Stimulated activated CD8-positive, alpha-beta memory T cell treated with anti-CD3 and anti-CD28 coated beads, Interleukin-12 subunit alpha, Interleukin-12 subunit beta, amount 100 ng/mL, for 24 hours (primary cell): ENCODE measurements around the gene C15orf62.

Source experiments
- DNase-seq: peaks from one replicate; pipeline ENCODE4 v3.0.0-alpha.2; 2020; ENCODE audit errors: extremely low read depth

C15orf62 gene

GRCh38 chr15:40755812-40756208 is 14.0 kb upstream of the C15orf62 start:
- DNase-seq = no peak

GRCh38 chr15:40756938-40757337 is 12.8 kb upstream of the C15orf62 start:
- DNase-seq = no peak

- no peak for DNase-seq
Observed at GRCh38 chr15:40759961-40760360, 9.8 kb upstream of the C15orf62 start.

- no peak for DNase-seq
Observed at GRCh38 chr15:40762919-40763800, 6.6 kb upstream of the C15orf62 start.

- DNase-seq = no peak
Observed at GRCh38 chr15:40763801-40764628, 5.8 kb upstream of the C15orf62 start, which contains the start of gene GCHFR. Gene GCHFR, plus strand, starts transcription at chr15:40764068. Its CDS starts 113 bp downstream, at chr15:40764181.

- DNase-seq = no peak
Observed at GRCh38 chr15:40764629-40765103, 5.1 kb upstream of the C15orf62 start.

- no peak for DNase-seq
Observed at GRCh38 chr15:40766194-40766815, 3.5 kb upstream of the C15orf62 start.

GRCh38 chr15:40766906-40767837 is 2.6 kb upstream of the C15orf62 start:
- DNase-seq = no peak

GRCh38 chr15:40767838-40768500 is 1.8 kb upstream of the C15orf62 start:
- DNase-seq = no peak

- no peak for DNase-seq
Observed at GRCh38 chr15:40768521-40769273, 1.1 kb upstream of the C15orf62 start.

GRCh38 chr15:40770147-40770721 is 454 bp downstream of the C15orf62 start:
- DNase-seq = no peak

GRCh38 chr15:40771242-40771641 is 1.5 kb downstream of the C15orf62 start:
- no peak for DNase-seq

GRCh38 chr15:40772014-40772413 is 2.2 kb downstream of the C15orf62 start:
- DNase-seq = no peak

- no peak for DNase-seq
Observed at GRCh38 chr15:40773496-40773895, 3.7 kb downstream of the C15orf62 start.

- no peak for DNase-seq
Observed at GRCh38 chr15:40773902-40774301, 4.1 kb downstream of the C15orf62 start.

GRCh38 chr15:40775007-40775406 is 5.2 kb downstream of the C15orf62 start:
- no peak for DNase-seq

- DNase-seq = no peak
Observed at GRCh38 chr15:40775740-40776536, 6.2 kb downstream of the C15orf62 start.

GRCh38 chr15:40776537-40777141 is 6.9 kb downstream of the C15orf62 start:
- no peak for DNase-seq
